GM21367 (cell line): ENCODE measurements around the gene CALHM1.
A peak's percentile ranks its signal among the peaks of the same experiment; 100 is the strongest.
"Not testable (repeated sequence)": the region's sequence is repeated elsewhere in the genome, so short reads cannot be mapped to it uniquely, and the experiment has no call there.

Experiments
- ATAC-seq: cut with Tn5 transposase; IDR thresholded peaks from one replicate; pipeline ENCODE4 v1.9.1; 2021; ENCODE audit not compliant: unreplicated experiment

Gene CALHM1

GRCh38 chr10:103486635-103487409 lies 28.1 kb upstream of the CALHM1 start:
- not testable (repeated sequence) for ATAC-seq

DNA sequence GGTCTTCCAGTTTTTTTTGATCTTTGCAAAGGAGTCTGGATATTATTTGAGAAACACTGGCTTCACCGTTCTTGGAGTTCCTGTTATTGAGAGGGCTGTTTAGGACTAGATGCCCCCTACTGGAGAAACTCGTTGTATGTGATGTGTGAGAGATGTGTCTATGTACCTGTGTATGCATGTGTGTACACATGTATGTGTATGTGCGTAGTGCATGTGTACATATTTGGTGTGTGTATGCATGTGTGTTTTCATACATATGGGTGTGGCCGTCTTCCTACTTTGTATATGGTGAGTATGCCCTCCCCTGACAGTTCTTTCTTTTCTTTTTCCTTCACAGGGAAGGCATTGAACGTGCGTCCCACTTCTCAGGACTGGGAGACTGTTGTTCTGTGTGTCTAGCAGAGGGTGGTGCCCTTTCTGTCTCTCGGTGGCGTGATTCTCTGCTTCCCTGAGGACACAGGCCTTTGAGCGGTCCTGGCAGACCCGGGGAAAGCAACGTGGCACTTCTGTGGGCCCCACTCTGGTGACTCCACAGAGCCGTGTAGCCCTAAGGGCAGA lies 23.4 kb upstream of the CALHM1 start:
- peak; percentile 71 for ATAC-seq

DNA sequence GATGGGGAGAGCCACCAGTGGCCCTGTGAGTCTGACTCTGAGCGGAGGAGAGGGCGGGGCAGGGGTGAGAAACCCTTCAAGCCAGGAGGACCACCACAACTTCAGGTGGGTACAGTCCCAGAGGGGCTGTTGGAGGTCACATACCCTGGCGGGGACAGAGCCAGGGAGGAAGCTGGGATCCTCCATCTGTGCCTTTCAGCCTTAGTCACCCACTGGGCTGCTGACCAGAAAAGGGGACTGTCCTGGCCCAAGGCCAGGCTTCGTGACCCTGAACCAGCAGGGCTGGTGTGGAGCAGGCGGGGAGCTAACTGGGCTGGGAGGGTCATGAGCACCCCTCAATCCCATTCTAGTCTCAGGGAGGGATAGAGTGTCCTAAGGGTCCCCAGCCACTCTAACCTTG lies 21.8 kb upstream of the CALHM1 start:
- ATAC-seq, result no peak

GRCh38 chr10:103479135-103479534 lies 20.4 kb upstream of the CALHM1 start, which contains the start of gene CALHM3:
Gene CALHM3 (minus strand): TSS chr10:103479240. CDS start chr10:103479032, 208 bp downstream.
- ATAC-seq, result no peak

DNA sequence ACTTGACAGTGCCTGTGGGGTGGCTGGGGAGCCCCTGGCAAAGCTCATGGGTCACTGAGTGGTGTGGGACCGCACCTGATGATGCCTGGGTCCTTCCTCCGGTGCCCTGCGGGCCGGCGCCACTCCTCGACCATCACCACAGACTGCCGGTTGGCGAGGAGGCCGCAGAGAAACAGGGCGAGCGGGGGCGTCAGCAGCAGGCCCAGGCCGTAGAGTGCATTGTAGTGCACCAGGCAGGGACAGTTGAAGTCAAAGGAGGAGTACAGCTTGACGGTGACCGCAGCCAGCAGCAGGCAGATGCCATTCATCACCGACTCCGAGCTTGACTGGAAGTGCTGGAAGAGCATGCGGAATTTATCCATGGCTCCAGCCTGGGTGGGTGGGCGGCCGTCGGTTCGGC lies 20.0 kb upstream of the CALHM1 start:
- no peak for ATAC-seq

DNA sequence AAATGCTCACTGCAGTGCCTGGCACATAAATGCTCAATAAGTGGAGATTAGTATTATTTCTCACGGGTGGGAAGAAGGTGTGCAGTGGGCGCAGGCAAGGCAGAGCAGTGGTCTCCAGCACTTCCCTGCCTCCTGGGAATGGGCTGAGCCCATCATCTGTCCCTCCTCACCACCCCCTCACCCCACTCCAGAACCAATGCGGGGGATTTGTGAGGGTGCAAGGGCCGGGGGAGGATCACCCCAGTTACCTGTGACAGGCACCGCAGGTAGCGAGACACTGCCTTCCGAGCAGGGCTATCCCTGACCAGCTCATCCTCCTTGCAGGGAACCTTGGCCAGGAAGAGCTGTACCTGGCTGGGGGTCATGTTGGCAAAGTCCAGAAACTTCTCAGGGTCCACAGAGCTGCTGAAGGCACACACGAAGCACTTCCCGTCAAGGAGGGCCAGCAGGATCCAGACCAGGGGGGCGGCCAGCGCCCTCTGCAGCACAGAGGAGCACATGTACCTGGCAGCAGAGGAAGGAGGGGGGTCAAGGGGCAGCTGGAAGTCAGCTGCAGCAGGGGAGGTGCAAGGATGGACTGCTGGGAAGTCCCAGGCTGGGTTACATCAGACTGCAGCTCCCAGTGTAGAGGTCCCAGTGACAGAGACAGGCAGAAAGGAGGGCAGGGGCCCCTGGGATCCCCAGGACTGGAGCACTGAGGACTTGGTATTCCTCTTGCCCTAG lies 17.5 kb upstream of the CALHM1 start:
- ATAC-seq, result no peak

- no peak for ATAC-seq
Observed at GRCh38 chr10:103475437-103475836, 16.7 kb upstream of the CALHM1 start.

- ATAC-seq, result no peak
Observed at GRCh38 chr10:103474077-103474476, 15.4 kb upstream of the CALHM1 start.

GRCh38 chr10:103473261-103473671 lies 14.6 kb upstream of the CALHM1 start:
- no peak for ATAC-seq

DNA sequence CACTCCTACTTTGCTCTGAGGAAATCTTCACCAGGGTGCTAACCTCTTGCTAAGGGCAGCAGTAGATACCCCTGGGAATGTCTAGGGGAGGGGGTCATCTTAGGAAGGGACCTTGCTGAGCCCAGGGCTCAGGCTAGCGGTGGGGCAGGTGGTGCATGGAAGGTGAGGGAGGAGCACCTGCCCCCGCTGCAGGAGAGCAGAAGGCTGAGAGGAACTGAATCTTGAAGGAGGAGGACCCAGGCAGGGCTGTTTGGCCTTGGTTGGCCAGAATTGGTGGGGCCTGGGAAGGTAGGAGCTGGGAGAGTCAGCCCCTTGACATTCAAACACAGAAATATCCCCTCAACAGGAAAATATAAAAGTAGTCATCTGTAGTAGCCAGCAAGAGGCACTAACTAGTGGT lies 13.3 kb upstream of the CALHM1 start:
- no peak for ATAC-seq

GRCh38 chr10:103470761-103471653 lies 12.3 kb upstream of the CALHM1 start:
- peak; percentile 67 for ATAC-seq

DNA sequence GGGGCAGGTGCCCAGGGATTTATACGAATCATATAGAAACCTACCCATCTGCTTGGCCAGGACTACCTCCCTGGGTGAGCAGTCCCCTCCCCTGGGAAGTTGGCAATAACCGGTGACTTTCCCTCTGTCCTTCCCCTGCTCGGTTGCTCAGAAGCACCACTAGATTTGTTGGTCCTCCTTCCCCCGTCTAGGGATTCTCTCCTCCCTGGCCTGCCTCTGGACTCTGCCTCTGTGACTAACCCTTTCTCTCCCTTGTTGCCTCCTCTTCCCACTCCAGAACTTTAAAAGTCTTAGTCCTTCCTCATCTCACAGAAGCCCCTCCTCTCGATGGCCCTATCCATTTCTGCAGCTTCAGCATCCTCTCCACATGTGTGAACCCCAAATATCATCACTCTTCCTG lies 10.5 kb upstream of the CALHM1 start:
- no peak for ATAC-seq

- ATAC-seq, result peak; percentile 32
Observed at GRCh38 chr10:103467406-103467805, 8.7 kb upstream of the CALHM1 start.

GRCh38 chr10:103466734-103467133 lies 8.0 kb upstream of the CALHM1 start:
- ATAC-seq, result no peak

DNA sequence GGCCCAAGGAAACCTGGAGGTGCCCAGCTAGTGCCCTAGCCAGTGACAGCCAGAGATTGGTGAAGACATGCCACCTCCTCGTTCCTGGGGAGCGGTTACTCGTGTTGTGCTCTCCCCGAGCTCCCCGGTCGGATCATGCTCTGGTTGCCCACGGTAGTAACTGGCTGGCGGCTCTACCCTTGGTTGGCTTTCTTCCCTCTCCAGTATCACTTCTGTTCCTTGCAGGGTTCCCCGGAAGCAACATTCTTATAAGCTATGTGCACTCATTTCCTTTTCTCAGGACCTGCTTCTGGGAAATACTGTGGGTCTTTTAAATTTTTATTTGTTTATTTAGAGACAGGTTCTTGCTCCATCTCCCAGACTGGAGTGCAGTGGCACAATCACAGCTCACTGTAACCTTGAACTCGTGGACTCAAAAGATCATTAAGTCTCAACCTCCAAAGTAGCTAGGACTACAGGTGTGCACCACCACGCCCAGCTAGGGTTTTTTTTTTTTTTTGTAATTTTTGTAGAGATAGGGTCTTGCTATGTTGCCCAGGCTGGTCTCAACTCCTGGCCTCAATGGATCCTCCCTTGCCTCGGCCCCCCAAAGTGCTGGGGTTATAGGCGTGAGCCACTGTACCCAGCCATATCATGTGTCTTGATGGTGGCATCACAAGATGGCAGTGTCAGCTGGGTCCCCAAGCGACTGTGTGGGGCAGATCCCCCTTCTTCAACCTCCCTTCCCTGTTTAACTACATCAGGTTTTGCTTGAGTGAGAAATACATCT lies 6.9 kb upstream of the CALHM1 start:
- no peak for ATAC-seq

DNA sequence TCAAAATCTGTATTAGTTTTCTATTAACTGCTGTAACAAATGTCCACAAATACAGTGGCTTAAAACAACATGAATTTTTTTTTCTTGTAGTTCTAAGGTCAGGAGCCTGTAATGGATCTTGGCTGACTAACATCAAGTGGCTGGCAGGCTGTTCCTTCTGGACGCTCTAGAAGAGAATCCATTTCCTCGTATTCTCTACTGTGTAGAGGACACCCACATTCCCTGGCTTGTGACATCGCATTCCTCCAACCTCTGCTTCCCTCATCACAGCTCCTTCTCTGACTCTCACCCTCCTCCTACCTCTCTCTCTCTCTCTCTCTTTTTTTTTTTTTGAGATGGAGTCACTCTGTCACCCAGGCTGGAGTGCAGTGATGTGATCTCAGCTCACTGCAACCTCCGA lies 4.8 kb upstream of the CALHM1 start:
- ATAC-seq, result no peak

- no peak for ATAC-seq
Observed at GRCh38 chr10:103459615-103460014, 915 bp upstream of the CALHM1 start.

GRCh38 chr10:103457896-103458583 lies 660 bp downstream of the CALHM1 start:
- no peak for ATAC-seq

- no peak for ATAC-seq
Observed at GRCh38 chr10:103457176-103457712, 1.5 kb downstream of the CALHM1 start.
